ENCODE results near the gene ADO. TPM values are rescaled to one million over a fixed set of nuclear protein-coding genes. Genes with fewer than 3 reads are reported as not detected.

The ADO gene
- total RNA-seq, 1 donor, result 22.0 TPM

GRCh38 chr10:62813981-62814380 lies 9.5 kb downstream of the ADO start:
- DNase-seq (ENCODE audit: low read depth), result no peak
- H3K4me3 ChIP-seq (ENCODE audit: low read depth, low read length), result no peak overlapping the region
- TF ChIP-seq CTCF (IDR thresholded peaks at IDR 0.05; ENCODE audit: insufficient read depth, low read length), result no peak

- TF ChIP-seq CTCF (IDR thresholded peaks at IDR 0.05; ENCODE audit: insufficient read depth, low read length), result no peak
- peak overlapping the region; percentile 73 for H3K4me3 ChIP-seq (ENCODE audit: low read depth, low read length)
- no peak for DNase-seq (ENCODE audit: low read depth)
Observed at GRCh38 chr10:62814756-62815380, 10.3 kb downstream of the ADO start.

- no peak for DNase-seq (ENCODE audit: low read depth)
Observed at GRCh38 chr10:62815381-62816075, 11.0 kb downstream of the ADO start.

GRCh38 chr10:62816076-62816330 lies 11.5 kb downstream of the ADO start:
- no peak for DNase-seq (ENCODE audit: low read depth)
- H3K4me3 ChIP-seq (ENCODE audit: low read depth, low read length), result peak overlapping the region; percentile 73
- no peak for TF ChIP-seq CTCF (IDR thresholded peaks at IDR 0.05; ENCODE audit: insufficient read depth, low read length)

More at GRCh38 chr10:62815381-62816075, 11.0 kb downstream of the ADO start:
- peak overlapping the region; percentile 73 for H3K4me3 ChIP-seq (ENCODE audit: low read depth, low read length)
- TF ChIP-seq CTCF (IDR thresholded peaks at IDR 0.05; ENCODE audit: insufficient read depth, low read length), result no peak

- DNase-seq (ENCODE audit: low read depth), result peak; percentile 94
- peak within 1 kb of the TSS; percentile 73 for H3K4me3 ChIP-seq (ENCODE audit: low read depth, low read length)
- no peak for TF ChIP-seq CTCF (IDR thresholded peaks at IDR 0.05; ENCODE audit: insufficient read depth, low read length)
Observed at GRCh38 chr10:62816331-62817120, 12.0 kb downstream of the ADO start, which contains the start of gene EGR2. Gene EGR2 (minus strand): TSS chr10:62816366. CDS start chr10:62816029, 337 bp downstream.

- TF ChIP-seq CTCF (IDR thresholded peaks at IDR 0.05; ENCODE audit: insufficient read depth, low read length), result no peak
- peak overlapping the region; percentile 73 for H3K4me3 ChIP-seq (ENCODE audit: low read depth, low read length)
- DNase-seq (ENCODE audit: low read depth), result no peak
Observed at GRCh38 chr10:62817121-62817765, 12.7 kb downstream of the ADO start.
